Astrocyte (in vitro differentiated cells and primary cell): Measurements from ENCODE around the gene HAND1. TPM values are rescaled to one million over a fixed set of nuclear protein-coding genes. Genes with fewer than 3 reads are reported as not detected.
A peak's percentile ranks its signal among the peaks of the same experiment; 100 is the strongest.

ENCODE experiments used
- DNase-seq: peaks from one replicate; pipeline ENCODE4 v3.0.0-alpha.2; 2010; ENCODE audit warnings: low read depth
- FAIRE-seq: peaks from 2 replicates; lab custom pipeline; 2011; peaks lifted over from hg19 to GRCh38; lab: Jason Lieb, UNC
- H2AFZ ChIP-seq: 2 replicates; pipeline ENCODE4 v1.6.0; 2012; ENCODE audit warnings: low read depth, low read length, inconsistent platforms
- H3K27ac ChIP-seq: 2 replicates; pipeline ENCODE4 v1.5.1; 2011; ENCODE audit warnings: low read depth, low read length, inconsistent platforms
- H3K27me3 ChIP-seq: 2 replicates; pipeline ENCODE4 v1.6.0; 2011; ENCODE audit warnings: low read length, inconsistent platforms; ENCODE audit not compliant: insufficient read depth
- H3K36me3 ChIP-seq: 2 replicates; pipeline ENCODE4 v1.5.1; 2011; ENCODE audit warnings: low read length, inconsistent platforms; ENCODE audit not compliant: insufficient read depth
- H3K4me1 ChIP-seq: 2 replicates; pipeline ENCODE4 v1.5.1; 2011; ENCODE audit warnings: low read length, inconsistent platforms; ENCODE audit not compliant: insufficient read depth
- H3K4me2 ChIP-seq: 2 replicates; pipeline ENCODE4 v1.6.0; 2012; ENCODE audit warnings: low read length, inconsistent platforms
- H3K4me3 ChIP-seq: 2 replicates; pipeline ENCODE4 v1.5.1; 2011; ENCODE audit warnings: low read depth, mild to moderate bottlenecking, low read length, inconsistent platforms; ENCODE audit not compliant: insufficient read depth
- H3K79me2 ChIP-seq: 2 replicates; pipeline ENCODE4 v1.6.0; 2012; ENCODE audit warnings: mild to moderate bottlenecking, low read length, inconsistent platforms; ENCODE audit not compliant: insufficient read depth
- H3K9ac ChIP-seq: 2 replicates; pipeline ENCODE4 v1.6.0; 2012; ENCODE audit warnings: mild to moderate bottlenecking, low read length, inconsistent platforms
- H3K9me3 ChIP-seq: 2 replicates; pipeline ENCODE4 v1.5.1; 2012; ENCODE audit warnings: low read depth, mild to moderate bottlenecking, low read length, inconsistent platforms; ENCODE audit not compliant: insufficient read depth
- H4K20me1 ChIP-seq: 2 replicates; pipeline ENCODE4 v1.6.0; 2012; ENCODE audit warnings: low read length, inconsistent platforms; ENCODE audit not compliant: insufficient read depth
- H3K27ac Mint-ChIP-seq: one replicate; pipeline ENCODE4 v1.8.0; 2021; ENCODE audit warnings: mild to moderate bottlenecking, mixed read lengths; ENCODE audit not compliant: unreplicated experiment
- H3K27me3 Mint-ChIP-seq: one replicate; pipeline ENCODE4 v1.8.0; 2021; ENCODE audit warnings: low read depth, mixed read lengths; ENCODE audit not compliant: unreplicated experiment
- H3K36me3 Mint-ChIP-seq: one replicate; pipeline ENCODE4 v1.8.0; 2021; ENCODE audit warnings: low read depth, mixed read lengths; ENCODE audit not compliant: unreplicated experiment
- H3K4me1 Mint-ChIP-seq: one replicate; pipeline ENCODE4 v1.8.0; 2021; ENCODE audit warnings: low read depth, mixed read lengths; ENCODE audit not compliant: unreplicated experiment
- H3K4me3 Mint-ChIP-seq: one replicate; pipeline ENCODE4 v1.8.0; 2021; ENCODE audit warnings: mild to moderate bottlenecking, moderate library complexity, mixed read lengths; ENCODE audit not compliant: unreplicated experiment
- H3K9me3 Mint-ChIP-seq: one replicate; pipeline ENCODE4 v1.8.0; 2021; ENCODE audit warnings: mild to moderate bottlenecking, mixed read lengths; ENCODE audit not compliant: unreplicated experiment
- EZH2 ChIP-seq: IDR thresholded peaks from 2 replicates; pipeline ENCODE4 v1.6.1; 2012; ENCODE audit warnings: mild to moderate bottlenecking, low read length, inconsistent platforms; ENCODE audit not compliant: insufficient read depth
- total RNA-seq: library from RNA; stranded (reverse); gene quantifications from 2 replicates; pipeline ENCODE4 v1.2.1, GENCODE V29; 2021
- TF ChIP-seq, protein P1 (sequence below): IDR thresholded peaks from 2 replicates; pipeline ENCODE4 v1.5.1; 2011; ENCODE audit warnings: low read depth, mild to moderate bottlenecking, inconsistent platforms, low read length, moderate library complexity; ENCODE audit not compliant: insufficient read depth

The HAND1 gene
- total RNA-seq, 1 donor from 2014 or later, result not detected

DNA sequence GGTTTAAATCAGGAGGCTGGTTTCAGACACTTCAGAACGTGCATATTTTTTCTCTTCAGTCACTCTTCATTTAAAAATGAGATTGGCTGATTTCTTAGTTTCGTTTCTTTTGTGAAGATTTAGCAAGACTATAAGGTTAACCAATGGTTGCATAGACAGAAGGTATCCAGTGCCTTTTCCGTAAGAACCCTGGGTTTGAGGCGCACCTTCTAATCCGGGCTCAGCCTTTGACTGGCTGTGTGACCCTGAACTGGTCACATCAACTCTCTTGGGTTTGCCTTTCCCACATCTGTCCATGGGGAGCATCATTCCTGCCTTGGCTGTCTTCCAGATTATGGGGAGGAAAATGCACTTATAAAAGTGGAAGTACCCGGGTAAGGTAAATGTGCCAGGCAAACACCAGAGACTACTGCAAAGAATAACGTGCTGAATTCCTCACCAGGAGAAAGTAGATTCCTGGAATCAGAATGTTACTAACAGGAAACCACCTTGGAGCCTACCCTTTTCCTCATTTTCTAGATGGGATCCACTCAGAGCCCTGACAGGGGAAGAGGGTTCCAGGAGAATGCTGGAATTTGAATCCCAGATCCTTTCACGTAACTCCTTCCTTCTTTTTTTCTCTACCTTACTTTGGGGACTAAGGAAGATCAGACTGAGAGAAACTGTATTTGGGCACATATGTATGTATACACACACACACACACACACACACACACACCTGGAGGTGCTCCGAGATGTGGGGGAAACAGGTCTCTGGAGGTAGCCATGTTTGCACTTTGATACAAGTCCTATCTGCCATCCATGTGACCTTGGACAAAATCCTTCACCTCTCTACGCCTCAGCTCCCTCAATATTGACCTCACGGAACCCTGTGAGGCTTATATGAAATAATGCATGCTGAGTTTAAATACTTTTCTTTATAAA, 6.8 kb downstream of the HAND1 start:
- Histone ChIP-seq H3K4me3 (no peak overlapping the region), H3K27ac (no peak overlapping the region), H2AFZ (no peak overlapping the region), H3K4me1 (no peaks in the 10 kb centered on the region), H3K9me3 (no peaks in the 10 kb centered on the region), H3K79me2 (no peaks in the 10 kb centered on the region), H4K20me1 (peaks cover 16% of the 10 kb centered on the region), H3K27me3 (peaks cover 76% of the 10 kb centered on the region), H3K36me3 (no peaks in the 10 kb centered on the region), H3K4me2 (no peak overlapping the region), H3K9ac (no peak overlapping the region)
- no peak for FAIRE-seq
- Mint-ChIP-seq H3K4me1 (peaks cover 4% of the 10 kb centered on the region), H3K27me3 (peaks cover 91% of the 10 kb centered on the region), H3K27ac (no peak overlapping the region), H3K36me3 (peaks cover 2% of the 10 kb centered on the region), H3K4me3 (no peak overlapping the region), H3K9me3 (peaks cover 12% of the 10 kb centered on the region)
- no peak for DNase-seq
- peak; percentile 67 for TF ChIP-seq EZH2
- TF ChIP-seq, protein P1, sequence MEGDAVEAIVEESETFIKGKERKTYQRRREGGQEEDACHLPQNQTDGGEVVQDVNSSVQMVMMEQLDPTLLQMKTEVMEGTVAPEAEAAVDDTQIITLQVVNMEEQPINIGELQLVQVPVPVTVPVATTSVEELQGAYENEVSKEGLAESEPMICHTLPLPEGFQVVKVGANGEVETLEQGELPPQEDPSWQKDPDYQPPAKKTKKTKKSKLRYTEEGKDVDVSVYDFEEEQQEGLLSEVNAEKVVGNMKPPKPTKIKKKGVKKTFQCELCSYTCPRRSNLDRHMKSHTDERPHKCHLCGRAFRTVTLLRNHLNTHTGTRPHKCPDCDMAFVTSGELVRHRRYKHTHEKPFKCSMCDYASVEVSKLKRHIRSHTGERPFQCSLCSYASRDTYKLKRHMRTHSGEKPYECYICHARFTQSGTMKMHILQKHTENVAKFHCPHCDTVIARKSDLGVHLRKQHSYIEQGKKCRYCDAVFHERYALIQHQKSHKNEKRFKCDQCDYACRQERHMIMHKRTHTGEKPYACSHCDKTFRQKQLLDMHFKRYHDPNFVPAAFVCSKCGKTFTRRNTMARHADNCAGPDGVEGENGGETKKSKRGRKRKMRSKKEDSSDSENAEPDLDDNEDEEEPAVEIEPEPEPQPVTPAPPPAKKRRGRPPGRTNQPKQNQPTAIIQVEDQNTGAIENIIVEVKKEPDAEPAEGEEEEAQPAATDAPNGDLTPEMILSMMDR, result no peak

DNA sequence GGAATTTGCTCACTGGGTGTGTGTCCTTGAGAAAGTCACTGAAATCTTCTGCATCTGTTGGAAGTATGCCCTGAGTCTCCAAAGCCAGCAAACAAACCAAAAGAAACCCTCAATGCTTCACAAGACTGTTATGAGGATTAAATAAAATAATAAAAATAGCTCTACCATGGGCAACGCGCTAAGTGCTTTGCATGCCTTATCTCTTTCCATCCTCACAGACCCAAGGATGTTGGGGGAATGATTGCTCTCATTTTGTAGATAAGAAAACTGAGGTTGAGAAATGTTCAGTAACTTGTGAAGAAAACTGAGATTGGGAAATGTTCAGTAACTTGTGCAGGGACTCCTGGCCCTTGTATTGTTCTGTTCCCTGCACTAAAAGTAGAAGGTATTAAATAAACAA, 7.9 kb downstream of the HAND1 start:
- Histone ChIP-seq H4K20me1 (peaks cover 14% of the 10 kb centered on the region), H3K9me3 (no peaks in the 10 kb centered on the region), H3K9ac (no peak overlapping the region), H3K4me3 (no peak overlapping the region), H3K27ac (no peak overlapping the region), H3K4me2 (no peak overlapping the region), H3K27me3 (peaks cover 69% of the 10 kb centered on the region), H2AFZ (no peak overlapping the region), H3K4me1 (no peaks in the 10 kb centered on the region), H3K36me3 (no peaks in the 10 kb centered on the region), H3K79me2 (no peaks in the 10 kb centered on the region)
- TF ChIP-seq, protein P1, result no peak
- no peak for TF ChIP-seq EZH2
- Mint-ChIP-seq H3K4me1 (peaks cover 4% of the 10 kb centered on the region), H3K27me3 (peaks cover 88% of the 10 kb centered on the region), H3K27ac (no peak overlapping the region), H3K9me3 (peaks cover 11% of the 10 kb centered on the region), H3K36me3 (peaks cover 2% of the 10 kb centered on the region), H3K4me3 (no peak overlapping the region)
- DNase-seq, result no peak
- FAIRE-seq, result no peak
